Endothelial cell of umbilical vein (primary cell): ENCODE measurements around the gene MRPS14. TPM values are rescaled to one million over a fixed set of nuclear protein-coding genes. Genes with fewer than 3 reads are reported as not detected.

ENCODE experiments used
- BruUV-seq: library from RNA; stranded (reverse); fragments of 400-500 nt; replicated peaks from 2 replicates; lab custom pipeline; 2021; lab: Mats Ljungman, UMichigan
- CTCF ChIA-PET: fragments of 300-600, 350-600 bp; sonication (Branson Sonifier 250); formaldehyde crosslinking; loops from one replicate; lab custom pipeline; 2021; ENCODE audit warnings: antibody characterized with exemption, inconsistent platforms; lab: Charles Lee
- POLR2A ChIA-PET: fragments of 300-600, 350-600 bp; sonication (Branson Sonifier 250); formaldehyde crosslinking; loops from one replicate; lab custom pipeline; 2021; ENCODE audit warnings: antibody characterized with exemption, inconsistent platforms; lab: Charles Lee
- DNase-seq: peaks from one replicate; pipeline ENCODE4 v3.0.0-alpha.2; 2011; ENCODE audit warnings: low read depth, low spot score
- FAIRE-seq: peaks from 2 replicates; lab custom pipeline; 2011; peaks lifted over from hg19 to GRCh38; lab: Jason Lieb, UNC
- H2AFZ ChIP-seq: 2 replicates; pipeline ENCODE4 v1.6.0; 2012; ENCODE audit warnings: low read depth, low read length, control low read depth, inconsistent platforms
- H3K27ac ChIP-seq: 2 replicates; pipeline ENCODE4 v1.5.1; 2011; ENCODE audit warnings: low read depth, mild to moderate bottlenecking, control low read depth, low read length, moderate library complexity; ENCODE audit not compliant: insufficient read depth
- H3K27me3 ChIP-seq, 2 experiments: 2 replicates each; pipeline versions ENCODE4 v1.6.0 to v1.6.1; 2011; ENCODE audit warnings: low read length in 2 of 2, mixed read lengths in 1 of 2; ENCODE audit not compliant: control insufficient read depth in 2 of 2, insufficient read depth in 2 of 2
- H3K36me3 ChIP-seq, 2 experiments: 2 replicates in 1 of 2; 3 replicates in 1 of 2; pipeline ENCODE4 v1.5.1; 2011; ENCODE audit warnings: low read length in 2 of 2, mild to moderate bottlenecking in 1 of 2, moderate library complexity in 1 of 2; ENCODE audit not compliant: control insufficient read depth in 2 of 2, insufficient read depth in 2 of 2; ENCODE audit errors: extremely low read depth in 1 of 2
- H3K4me1 ChIP-seq: 3 replicates; pipeline ENCODE4 v1.5.1; 2011; ENCODE audit warnings: mild to moderate bottlenecking, low read length; ENCODE audit not compliant: control insufficient read depth, insufficient read depth; ENCODE audit errors: extremely low read depth
- H3K4me2 ChIP-seq: 2 replicates; pipeline ENCODE4 v1.6.1; 2011; ENCODE audit warnings: low read length, control low read depth, mixed read lengths; ENCODE audit not compliant: insufficient read depth
- H3K4me3 ChIP-seq, 3 experiments: fragments of 200-600 bp in 1 of 3; sonication (generic), shearing (Covaris generic) in 1 of 3; replicated peaks in 1 of 3; 2 replicates each; pipeline ENCODE4 v1.5.1; 2011 to 2016; ENCODE audit warnings: control low read depth in 3 of 3, low read length in 3 of 3, mild to moderate bottlenecking in 2 of 3, inconsistent platforms in 1 of 3, low read depth in 1 of 3, moderate library complexity in 1 of 3; ENCODE audit not compliant: insufficient read depth in 1 of 3
- H3K79me2 ChIP-seq: 2 replicates; pipeline ENCODE4 v1.6.0; 2012; ENCODE audit warnings: low read length, inconsistent platforms; ENCODE audit not compliant: control insufficient read depth, insufficient read depth
- H3K9ac ChIP-seq: replicated peaks from 2 replicates; pipeline ENCODE3; 2011; ENCODE audit warnings: low read length, control low read depth; ENCODE audit not compliant: insufficient read depth; ENCODE audit errors: extremely low read depth
- H3K9me1 ChIP-seq: replicated peaks from 3 replicates; pipeline ENCODE4 v1.6.0; 2011; ENCODE audit warnings: mild to moderate bottlenecking, low read length; ENCODE audit not compliant: control insufficient read depth, insufficient read depth; ENCODE audit errors: extremely low read depth
- H3K9me3 ChIP-seq: replicated peaks from 2 replicates; pipeline ENCODE4 v1.5.1; 2012; ENCODE audit warnings: low read length, inconsistent platforms; ENCODE audit not compliant: control insufficient read depth, insufficient read depth
- H4K20me1 ChIP-seq: replicated peaks from 2 replicates; pipeline ENCODE3; 2011; ENCODE audit warnings: mild to moderate bottlenecking, low read length; ENCODE audit not compliant: control insufficient read depth, insufficient read depth; ENCODE audit errors: extremely low read depth
- EZH2 ChIP-seq: IDR thresholded peaks from 2 replicates; pipeline ENCODE4 v1.6.1; 2012; ENCODE audit warnings: borderline replicate concordance, low read depth, mild to moderate bottlenecking, moderate library complexity, low read length, inconsistent platforms; ENCODE audit not compliant: severe bottlenecking
- FOS ChIP-seq: IDR thresholded peaks from 2 replicates; pipeline ENCODE4 v1.6.1; 2011; ENCODE audit warnings: mild to moderate bottlenecking, low read length, moderate library complexity, borderline replicate concordance; ENCODE audit not compliant: insufficient read depth
- GATA2 ChIP-seq: IDR thresholded peaks from 2 replicates; pipeline ENCODE4 v1.7.0; 2011; ENCODE audit warnings: low read depth, mild to moderate bottlenecking, moderate library complexity, mixed read lengths, low read length; ENCODE audit not compliant: insufficient read length, insufficient read depth
- JUN ChIP-seq: IDR thresholded peaks from 2 replicates; pipeline ENCODE4 v1.6.1; 2011; ENCODE audit warnings: borderline replicate concordance, low read depth; ENCODE audit not compliant: insufficient read length, insufficient read depth
- MYC ChIP-seq: IDR thresholded peaks from one replicate; pipeline ENCODE4 v1.6.1; 2011; ENCODE audit warnings: mild to moderate bottlenecking, low read depth, low read length
- POLR2A ChIP-seq: IDR thresholded peaks from 2 replicates; pipeline ENCODE4 v1.6.1; 2012; ENCODE audit warnings: low read depth, mild to moderate bottlenecking, control low read depth, low read length
- POLR2AphosphoS5 ChIP-seq: IDR thresholded peaks from 2 replicates; pipeline ENCODE4 v1.6.1; 2012; ENCODE audit warnings: low read depth, mild to moderate bottlenecking, control low read depth, low read length, moderate library complexity; ENCODE audit not compliant: insufficient read depth
- dilution Hi-C: fragments of 300-500 bp; cut with MboI; formaldehyde crosslinking; loops from one replicate; pipeline ENCODE4 v1.15.0; 2019; ENCODE audit warnings: low sequenced_read_pairs; ENCODE audit not compliant: extremely low pct_ligation_motif_present
- intact Hi-C: fragments of 100-400 bp; cut with micrococcal nuclease; formaldehyde crosslinking; loops from one replicate; pipeline ENCODE4 v1.10.0; 2022
- polyA plus RNA-seq, 4 experiments: library from polyadenylated mRNA; depleted of rRNA in 3 of 4; stranded (reverse) in 3 of 4; unstranded in 1 of 4; fragments of >200 nt; gene quantifications; 2 replicates each; pipeline versions ENCODE4 v1.2.1 to v1.2.3, GENCODE V29; 2011 to 2012; ENCODE audit warnings: missing spikeins in 1 of 4
- total RNA-seq: library from RNA; stranded (reverse); gene quantifications from 2 replicates; pipeline ENCODE4 v1.2.3, GENCODE V29; 2021
- TF ChIP-seq, protein P1 (sequence below), 2 donors: IDR thresholded peaks; 1 replicate in 1 of 2; 2 replicates in 1 of 2; pipeline ENCODE4 v1.5.1; 2011; ENCODE audit warnings: low read length in 2 of 2, mild to moderate bottlenecking in 2 of 2, moderate library complexity in 2 of 2, control low read depth in 1 of 2, inconsistent platforms in 1 of 2, low read depth in 1 of 2; ENCODE audit not compliant: insufficient read depth in 1 of 2; ENCODE audit errors: extremely low read depth in 1 of 2
- TF ChIP-seq, protein P2 (sequence below): IDR thresholded peaks from 2 replicates; pipeline ENCODE4 v1.6.1; 2011; ENCODE audit not compliant: insufficient read depth, insufficient read length

The MRPS14 gene
- total and polyA plus RNA-seq, 2 donors (not counting 3 experiments of a cell fraction or from before 2014, with no cell fraction given): 29.5 to 31.8 TPM

DNA sequence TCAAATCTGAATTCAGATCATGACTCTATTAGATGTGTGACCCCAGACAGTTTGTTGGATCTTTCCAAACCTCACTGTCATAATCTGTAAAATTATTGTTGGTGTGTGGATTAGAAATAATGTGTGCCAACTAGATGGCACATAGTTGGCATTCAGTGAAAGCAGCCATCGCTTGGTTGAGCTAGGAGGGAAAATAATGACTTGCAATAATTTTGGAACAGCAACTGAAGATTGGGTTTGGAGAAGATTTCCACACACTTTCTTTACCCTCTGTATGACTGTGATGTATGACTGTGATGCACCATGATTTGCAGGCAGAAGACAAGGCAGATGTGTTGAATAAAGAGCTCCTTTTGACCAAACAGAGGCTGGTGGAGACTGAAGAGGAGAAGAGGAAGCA, 47.5 kb downstream of the MRPS14 start:
- BruUV-seq: no TSS peak
- ChIA-PET CTCF (interaction anchor here (1.4 to 2.0 kb wide), 3 partner anchors 17 to 713 kb away, joined by 4 to 6 read pairs (median 5); no protein-coding TSS in a partner anchor), POLR2A (no interaction called here)
- H3K4me2 ChIP-seq: no peak overlapping the region
- no peak for TF ChIP-seq EZH2
- TF ChIP-seq, protein P1, sequence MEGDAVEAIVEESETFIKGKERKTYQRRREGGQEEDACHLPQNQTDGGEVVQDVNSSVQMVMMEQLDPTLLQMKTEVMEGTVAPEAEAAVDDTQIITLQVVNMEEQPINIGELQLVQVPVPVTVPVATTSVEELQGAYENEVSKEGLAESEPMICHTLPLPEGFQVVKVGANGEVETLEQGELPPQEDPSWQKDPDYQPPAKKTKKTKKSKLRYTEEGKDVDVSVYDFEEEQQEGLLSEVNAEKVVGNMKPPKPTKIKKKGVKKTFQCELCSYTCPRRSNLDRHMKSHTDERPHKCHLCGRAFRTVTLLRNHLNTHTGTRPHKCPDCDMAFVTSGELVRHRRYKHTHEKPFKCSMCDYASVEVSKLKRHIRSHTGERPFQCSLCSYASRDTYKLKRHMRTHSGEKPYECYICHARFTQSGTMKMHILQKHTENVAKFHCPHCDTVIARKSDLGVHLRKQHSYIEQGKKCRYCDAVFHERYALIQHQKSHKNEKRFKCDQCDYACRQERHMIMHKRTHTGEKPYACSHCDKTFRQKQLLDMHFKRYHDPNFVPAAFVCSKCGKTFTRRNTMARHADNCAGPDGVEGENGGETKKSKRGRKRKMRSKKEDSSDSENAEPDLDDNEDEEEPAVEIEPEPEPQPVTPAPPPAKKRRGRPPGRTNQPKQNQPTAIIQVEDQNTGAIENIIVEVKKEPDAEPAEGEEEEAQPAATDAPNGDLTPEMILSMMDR (IDR thresholded peaks at IDR 0.05; ENCODE audit: extremely low read depth in 1 of 2, insufficient read depth in 1 of 2, low read depth in 1 of 2, low read length in 2 of 2): no peak
- TF ChIP-seq JUN: no peak
- no peak for TF ChIP-seq POLR2A
- no peak for TF ChIP-seq FOS
- no peak for TF ChIP-seq POLR2AphosphoS5
- TF ChIP-seq GATA2: no peak
- no peak for TF ChIP-seq MYC
- TF ChIP-seq, protein P2, sequence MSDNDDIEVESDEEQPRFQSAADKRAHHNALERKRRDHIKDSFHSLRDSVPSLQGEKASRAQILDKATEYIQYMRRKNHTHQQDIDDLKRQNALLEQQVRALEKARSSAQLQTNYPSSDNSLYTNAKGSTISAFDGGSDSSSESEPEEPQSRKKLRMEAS: no peak
- no peaks in the 10 kb centered on the region for H3K9me1 ChIP-seq
- H3K4me3 ChIP-seq: no peak overlapping the region
- H4K20me1 ChIP-seq: no peaks in the 10 kb centered on the region
- no peaks in the 10 kb centered on the region for H3K4me1 ChIP-seq
- dilution Hi-C loops (no loop called here), intact Hi-C loops (no loop called here)
- no peaks in the 10 kb centered on the region for H3K9me3 ChIP-seq
- no peaks in the 10 kb centered on the region for H3K79me2 ChIP-seq
- DNase-seq (no peak), FAIRE-seq (no peak)
- no peak overlapping the region for H3K9ac ChIP-seq
- no peak overlapping the region for H3K27ac ChIP-seq
- no peaks in the 10 kb centered on the region for H3K36me3 ChIP-seq
- H2AFZ ChIP-seq: no peak overlapping the region
- no peaks in the 10 kb centered on the region for H3K27me3 ChIP-seq
